ENCODE measurements around the gene LGI1.

Gene LGI1

DNA sequence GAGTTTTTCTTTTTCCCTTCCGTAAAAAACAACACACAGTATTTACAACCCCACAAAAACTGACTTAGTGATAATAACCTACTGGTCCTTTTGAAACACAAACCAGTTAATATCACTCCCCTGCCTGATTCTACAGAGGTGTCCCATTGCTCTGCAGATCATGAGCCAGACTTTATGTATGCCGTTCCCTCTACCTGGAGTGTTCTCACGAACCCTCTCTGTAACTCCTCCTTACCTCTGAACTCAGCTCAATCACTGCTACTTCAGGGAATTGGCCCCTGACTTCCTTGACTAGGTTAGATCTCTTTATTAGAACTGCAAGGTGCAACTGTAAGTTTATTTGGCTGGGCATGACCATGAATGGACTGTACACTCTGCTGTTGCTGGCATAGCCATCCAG is 1.6 kb upstream of the LGI1 start:
- no peak for DNase-seq

GRCh38 chr10:93757136-93757535 is 600 bp upstream of the LGI1 start:
- DNase-seq = no peak

GRCh38 chr10:93758508-93758885 is 761 bp downstream of the LGI1 start:
- no peak for DNase-seq

DNA sequence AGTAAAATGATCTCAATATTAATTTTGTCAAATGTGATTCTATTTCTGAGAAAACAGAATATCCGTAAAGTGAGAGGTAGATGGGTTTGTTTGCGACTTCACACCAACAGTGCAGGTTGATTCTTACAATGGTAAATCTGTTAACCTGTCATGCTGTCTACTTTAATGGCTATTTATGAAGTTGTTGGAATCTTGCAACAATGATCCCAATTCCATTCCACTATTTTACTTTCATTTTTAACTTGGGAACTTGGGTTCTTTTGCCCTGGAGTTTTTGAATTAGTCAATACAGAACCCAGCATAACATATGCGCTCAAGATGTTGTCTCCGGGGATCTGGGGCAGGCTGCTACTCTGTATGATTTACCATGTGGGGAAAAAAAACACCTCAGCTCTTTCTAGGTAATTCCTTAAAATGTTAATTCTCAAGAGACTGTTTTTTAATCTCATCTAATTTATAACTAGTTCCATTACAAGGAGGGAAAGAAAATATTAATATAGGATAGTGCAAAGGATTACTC is 1.2 kb downstream of the LGI1 start:
- DNase-seq = no peak

- no peak for DNase-seq
Observed at GRCh38 chr10:93760490-93760889, 2.8 kb downstream of the LGI1 start.

DNA sequence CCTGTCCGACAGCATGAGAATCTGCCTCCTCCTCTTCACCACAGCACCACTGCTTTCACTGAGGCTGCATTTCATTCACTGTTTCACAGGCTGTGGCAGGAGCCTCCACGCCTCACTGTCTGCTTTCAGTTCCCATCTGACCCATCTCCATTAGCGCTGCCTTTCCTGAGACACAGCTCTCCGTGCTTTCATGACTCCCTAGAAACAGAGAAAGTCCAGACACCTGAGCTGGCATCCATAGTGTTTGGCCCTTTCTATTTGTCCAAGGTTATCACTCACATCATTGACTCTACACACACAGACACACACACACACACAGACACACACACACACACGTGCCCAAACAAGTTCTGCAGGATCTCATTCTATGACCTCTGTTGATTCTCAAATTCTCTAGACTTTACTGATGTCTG is 5.2 kb downstream of the LGI1 start:
- no peak for DNase-seq

DNA sequence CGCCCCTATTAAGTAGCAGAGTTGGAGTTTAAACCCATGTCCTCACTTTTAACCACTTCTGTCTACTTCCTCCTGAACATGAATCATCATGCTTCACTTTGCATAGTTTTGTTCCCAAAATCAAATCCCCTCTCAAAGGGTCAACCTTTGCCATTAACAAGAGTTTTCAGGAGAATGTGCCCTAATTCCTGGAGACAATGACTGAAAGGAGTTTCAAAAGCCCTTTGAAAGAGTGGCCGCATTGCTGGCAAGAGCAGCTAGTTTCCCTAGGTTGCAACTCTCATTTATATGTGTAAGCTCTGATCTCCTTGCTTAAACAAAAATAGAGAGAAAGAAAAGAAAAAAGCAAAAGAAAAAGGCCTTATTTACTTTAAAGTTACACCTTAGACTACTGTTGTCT is 9.2 kb downstream of the LGI1 start:
- no peak for DNase-seq

- DNase-seq = no peak
Observed at GRCh38 chr10:93767724-93768399, 10.1 kb downstream of the LGI1 start.

GRCh38 chr10:93768892-93769291 is 11.2 kb downstream of the LGI1 start:
- DNase-seq = no peak

GRCh38 chr10:93771354-93771753 is 13.6 kb downstream of the LGI1 start:
- no peak for DNase-seq

GRCh38 chr10:93773120-93773519 is 15.4 kb downstream of the LGI1 start:
- DNase-seq = no peak

DNA sequence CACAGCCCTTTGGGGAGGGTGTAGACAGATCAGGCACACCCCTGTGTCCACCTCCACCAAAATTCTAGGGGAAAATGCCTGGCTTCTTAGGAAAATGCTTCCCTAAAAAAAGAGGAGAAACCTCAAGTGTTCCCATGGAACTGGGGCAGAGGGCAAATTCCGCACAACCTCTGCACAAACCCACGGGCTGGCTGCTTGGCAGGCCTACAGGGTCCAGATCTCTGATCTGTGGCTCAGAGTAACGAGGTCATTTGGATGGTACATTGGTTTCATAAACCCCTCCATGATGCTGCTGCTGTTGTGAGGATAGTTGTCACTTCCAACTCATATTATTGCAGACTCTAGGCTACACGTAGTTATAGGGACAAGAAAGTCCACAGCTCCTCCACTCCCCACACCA is 16.0 kb downstream of the LGI1 start:
- no peak for DNase-seq

DNA sequence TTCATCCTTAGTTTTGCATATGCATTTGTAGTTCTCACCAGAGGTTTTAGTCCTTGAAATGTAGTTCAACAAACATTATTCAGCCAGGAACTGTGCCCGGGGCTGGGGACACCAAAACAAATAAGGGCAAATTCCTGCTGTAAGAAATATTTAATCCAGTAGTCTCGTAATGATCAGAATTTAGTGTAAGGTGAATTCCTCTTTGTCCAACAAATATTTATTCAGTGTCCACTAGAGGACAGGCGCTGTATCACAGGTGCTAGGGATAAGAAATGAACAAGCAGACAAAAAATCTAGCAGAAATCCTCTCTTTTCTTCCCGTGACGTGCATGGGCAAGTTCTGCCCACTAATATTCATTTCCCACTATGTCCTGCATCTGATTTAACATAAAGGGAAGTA is 17.6 kb downstream of the LGI1 start:
- DNase-seq = no peak

DNA sequence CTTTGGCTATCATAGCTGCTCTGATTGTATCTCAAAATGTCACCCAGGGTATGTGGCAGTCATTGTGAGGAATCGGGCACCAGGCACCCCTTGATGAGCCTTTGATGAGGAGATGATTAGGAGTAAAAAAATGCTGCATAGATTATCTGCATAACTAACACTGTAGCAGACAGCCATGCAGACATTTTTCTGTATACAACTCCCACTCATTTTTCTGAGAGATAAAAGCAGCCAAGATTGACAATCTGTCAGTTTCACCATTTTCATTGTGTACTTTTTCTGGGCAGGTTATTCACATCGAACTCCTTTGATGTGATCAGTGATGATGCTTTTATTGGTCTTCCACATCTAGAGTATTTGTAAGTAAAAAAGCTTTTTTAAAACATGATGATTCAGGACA is 19.4 kb downstream of the LGI1 start:
- DNase-seq = no peak

- no peak for DNase-seq
Observed at GRCh38 chr10:93784059-93784458, 26.3 kb downstream of the LGI1 start.

GRCh38 chr10:93788413-93789208 is 30.9 kb downstream of the LGI1 start:
- no peak for DNase-seq

DNA sequence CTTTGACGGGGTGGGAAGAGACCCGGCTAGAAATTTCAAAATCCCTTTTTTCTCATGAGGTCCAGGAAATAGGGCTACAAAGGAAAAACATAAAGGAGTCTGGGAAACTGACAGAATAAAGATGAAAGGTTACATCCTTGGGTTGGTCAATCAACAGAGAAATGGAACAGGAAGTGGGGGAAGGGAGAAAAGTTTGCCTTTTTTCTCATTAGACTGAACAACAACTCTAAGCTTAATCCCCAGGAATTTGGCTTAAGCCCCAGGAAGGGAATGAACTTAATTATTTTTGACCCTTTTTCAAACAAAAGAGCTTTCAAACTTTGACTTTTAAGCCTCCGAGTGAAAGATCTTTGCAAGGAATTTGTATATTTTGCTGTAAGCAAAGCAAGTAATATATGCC is 32.7 kb downstream of the LGI1 start:
- no peak for DNase-seq

DNA sequence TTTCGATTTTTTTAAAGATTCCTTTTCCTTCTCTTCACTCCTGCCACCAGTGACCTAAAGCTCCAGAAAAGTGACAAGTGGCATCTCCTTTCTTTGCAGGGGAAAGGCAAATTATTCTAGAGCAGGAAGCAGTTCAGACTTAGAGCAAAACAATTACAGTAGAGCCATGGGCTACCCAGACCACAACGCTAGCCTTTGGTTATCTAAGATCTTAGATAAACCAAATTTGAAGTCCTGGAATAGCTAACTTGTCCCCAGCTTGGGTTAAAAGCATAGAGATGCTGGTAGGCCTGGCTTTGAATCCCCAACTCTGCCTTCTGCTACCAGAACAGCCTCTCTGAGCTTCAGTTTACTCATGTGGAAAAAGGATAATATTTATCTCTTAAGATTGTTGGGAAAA is 38.4 kb downstream of the LGI1 start:
- DNase-seq = no peak

DNA sequence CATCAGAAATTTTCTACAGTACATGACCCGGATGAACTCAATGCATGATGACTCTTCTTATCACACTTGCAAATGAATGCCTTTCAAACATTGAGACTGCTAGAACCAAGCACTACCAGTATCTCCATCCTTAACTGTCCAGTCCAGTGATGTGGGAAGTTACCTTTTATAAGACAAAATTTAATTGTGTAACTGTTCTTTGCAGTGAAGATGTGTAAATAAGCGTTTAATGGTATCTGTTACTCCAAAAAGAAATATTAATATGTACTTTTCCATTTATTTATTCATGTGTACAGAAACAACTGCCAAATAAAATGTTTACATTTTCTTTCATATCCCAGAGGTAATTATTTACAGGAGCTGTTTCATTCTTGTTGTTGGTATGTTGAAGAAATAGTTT is 40.1 kb downstream of the LGI1 start:
- no peak for DNase-seq

DNA sequence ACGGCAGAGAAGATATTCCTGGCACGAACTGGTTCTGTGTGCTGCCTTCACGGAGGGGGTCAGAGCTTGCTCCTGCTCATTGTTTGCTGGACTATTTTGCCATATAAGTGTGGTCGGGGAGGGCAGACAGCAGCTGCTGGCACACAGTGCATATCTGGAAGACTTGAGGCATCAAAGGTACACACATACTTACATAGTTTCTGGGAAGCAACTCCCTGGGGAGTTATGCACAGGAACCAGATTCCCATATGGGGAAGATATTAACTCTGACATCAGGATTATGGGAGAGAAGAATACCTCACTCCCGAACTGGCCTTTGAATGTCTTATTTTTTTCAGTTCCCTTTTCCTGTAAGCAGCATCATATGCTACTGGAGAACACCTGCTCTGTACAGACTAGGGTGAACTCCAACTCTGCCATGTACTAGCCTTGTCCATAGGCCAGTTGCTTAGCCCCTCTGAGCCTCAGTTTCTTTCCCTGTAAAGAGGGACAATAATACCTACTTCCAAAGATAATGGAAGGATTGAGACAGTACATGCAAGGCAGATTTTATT is 41.5 kb downstream of the LGI1 start:
- DNase-seq = no peak

DNA sequence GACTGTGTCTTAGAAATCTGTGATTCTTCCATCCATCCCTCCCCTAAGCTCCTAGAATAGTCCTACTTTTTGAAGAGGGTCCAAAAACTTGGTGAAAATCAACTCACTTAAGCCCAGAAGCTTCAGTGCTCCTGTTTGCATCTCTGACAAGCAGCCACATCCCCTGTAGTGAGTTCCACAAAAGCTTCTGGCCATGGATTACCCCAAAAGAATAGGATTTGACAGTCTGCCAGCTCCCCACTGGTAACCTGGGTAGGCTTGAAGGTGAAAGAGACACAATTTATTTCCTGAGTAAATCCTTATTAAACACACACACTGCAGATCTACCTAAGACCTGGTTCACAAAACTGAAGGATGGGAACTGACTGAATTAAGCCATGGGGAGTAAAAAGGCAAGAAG is 46.5 kb downstream of the LGI1 start:
- DNase-seq = no peak

GRCh38 chr10:93806903-93807302 is 49.2 kb downstream of the LGI1 start:
- DNase-seq = no peak

- no peak for DNase-seq
Observed at GRCh38 chr10:93807371-93807770, 49.6 kb downstream of the LGI1 start.

GRCh38 chr10:93812659-93813338 is 55.1 kb downstream of the LGI1 start:
- DNase-seq = no peak

Measured in activated effector memory CD4-positive, alpha-beta T cell treated with anti-CD3 and anti-CD28 coated beads, Interleukin-2, amount 50 U/mL, for 16 hours (primary cell).